Activated T-cell treated with anti-CD3 and anti-CD28 coated beads, Interleukin-2, amount 50 U/mL, for 24 hours (primary cell): ENCODE measurements around the gene TRABD.

Experiments
- DNase-seq: peaks from one replicate; pipeline ENCODE4 v3.0.0-alpha.2; 2020
- H3K27ac Mint-ChIP-seq: 2 replicates; pipeline ENCODE4 v1.8.0; 2020; ENCODE audit warnings: mild to moderate bottlenecking, mixed read lengths
- H3K27me3 Mint-ChIP-seq: 2 replicates; pipeline ENCODE4 v1.8.0; 2020; ENCODE audit warnings: mixed read lengths
- H3K36me3 Mint-ChIP-seq: 2 replicates; pipeline ENCODE4 v1.8.0; 2020; ENCODE audit warnings: low read depth, mixed read lengths
- H3K4me1 Mint-ChIP-seq: 2 replicates; pipeline ENCODE4 v1.8.0; 2020; ENCODE audit warnings: low read depth, mixed read lengths
- H3K4me3 Mint-ChIP-seq: 2 replicates; pipeline ENCODE4 v1.8.0; 2020; ENCODE audit warnings: mild to moderate bottlenecking, moderate library complexity, mixed read lengths
- H3K9me3 Mint-ChIP-seq: 2 replicates; pipeline ENCODE4 v1.8.0; 2020; ENCODE audit warnings: mixed read lengths

The TRABD gene

DNA sequence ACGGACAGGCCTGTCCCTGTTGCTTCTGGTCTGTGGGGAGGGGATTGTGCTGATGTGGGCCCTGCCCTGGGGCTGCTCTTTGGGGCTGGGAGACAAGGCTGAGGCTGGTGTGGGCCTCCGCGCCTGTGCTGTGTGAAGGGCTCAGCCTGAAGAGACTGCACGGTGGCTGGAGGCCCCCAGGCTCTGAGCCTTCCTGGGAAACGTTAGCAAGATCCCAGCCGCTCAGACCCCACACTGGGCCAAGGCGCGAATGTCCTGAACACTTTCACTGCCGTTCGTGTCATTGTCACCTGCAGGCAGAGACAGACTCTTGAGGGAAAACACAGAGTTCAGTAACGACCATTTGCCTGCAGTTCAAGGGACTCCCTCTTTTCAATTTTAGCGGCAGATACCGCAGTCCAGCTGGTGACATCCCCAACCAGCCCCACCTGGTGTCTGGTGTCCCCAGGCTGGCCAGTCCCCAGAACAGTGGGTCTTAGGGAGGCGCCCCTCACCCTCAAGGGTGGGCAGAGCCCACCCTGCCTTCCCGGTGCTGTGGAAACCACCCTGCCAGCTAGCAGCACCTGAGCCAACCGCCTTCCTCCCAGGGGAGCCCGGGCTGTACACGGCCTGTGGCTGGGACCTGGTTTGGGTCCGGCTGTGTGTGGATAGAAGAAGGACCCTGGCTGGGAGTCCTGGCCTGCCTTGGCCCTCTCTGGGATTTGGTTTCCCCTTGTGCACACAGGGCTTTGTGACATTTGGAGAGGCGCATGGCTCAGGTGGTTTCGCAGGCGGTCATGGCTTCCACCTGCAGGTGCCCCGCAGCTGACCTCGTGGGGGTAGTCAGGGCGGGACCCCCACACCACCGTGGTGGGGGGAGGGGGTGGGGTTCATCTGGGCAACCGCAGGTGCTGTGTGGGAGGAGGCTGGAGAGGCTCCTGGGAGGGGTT lies 9.5 kb upstream of the TRABD start:
- H3K4me1 Mint-ChIP-seq, result peaks cover 4% of the 10 kb centered on the region
- H3K27ac Mint-ChIP-seq, result no peak overlapping the region
- H3K4me3 Mint-ChIP-seq, result no peak overlapping the region
- DNase-seq, result no peak
- H3K36me3 Mint-ChIP-seq, result no peaks in the 10 kb centered on the region
- peaks cover 40% of the 10 kb centered on the region for H3K27me3 Mint-ChIP-seq
- no peaks in the 10 kb centered on the region for H3K9me3 Mint-ChIP-seq

DNA sequence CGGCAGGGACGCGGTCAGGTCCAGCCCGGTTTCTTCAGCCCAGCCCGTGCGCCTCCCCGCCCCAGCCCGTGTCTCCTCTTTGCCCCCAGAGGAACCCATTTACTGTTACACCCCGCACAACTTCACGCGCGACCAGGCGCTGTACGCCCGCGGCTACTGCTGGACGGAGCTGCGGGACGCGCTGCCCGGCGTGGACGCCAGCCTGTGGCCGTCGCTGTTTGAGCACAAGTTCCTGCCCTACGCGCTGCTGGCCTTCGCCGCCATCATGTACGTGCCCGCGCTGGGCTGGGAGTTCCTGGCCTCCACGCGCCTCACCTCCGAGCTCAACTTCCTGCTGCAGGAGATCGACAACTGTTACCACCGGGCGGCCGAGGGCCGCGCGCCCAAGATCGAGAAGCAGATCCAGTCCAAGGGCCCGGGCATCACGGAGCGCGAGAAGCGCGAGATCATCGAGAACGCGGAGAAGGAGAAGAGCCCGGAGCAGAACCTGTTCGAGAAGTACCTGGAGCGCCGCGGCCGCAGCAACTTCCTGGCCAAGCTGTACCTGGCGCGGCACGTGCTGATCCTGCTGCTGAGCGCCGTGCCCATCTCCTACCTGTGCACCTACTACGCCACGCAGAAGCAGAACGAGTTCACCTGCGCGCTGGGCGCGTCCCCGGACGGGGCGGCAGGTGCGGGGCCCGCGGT lies 8.7 kb upstream of the TRABD start:
- H3K27me3 Mint-ChIP-seq, result peaks cover 33% of the 10 kb centered on the region
- H3K36me3 Mint-ChIP-seq, result no peaks in the 10 kb centered on the region
- no peaks in the 10 kb centered on the region for H3K9me3 Mint-ChIP-seq
- H3K4me3 Mint-ChIP-seq, result no peak overlapping the region
- peaks cover 4% of the 10 kb centered on the region for H3K4me1 Mint-ChIP-seq
- no peak overlapping the region for H3K27ac Mint-ChIP-seq
- DNase-seq, result no peak

DNA sequence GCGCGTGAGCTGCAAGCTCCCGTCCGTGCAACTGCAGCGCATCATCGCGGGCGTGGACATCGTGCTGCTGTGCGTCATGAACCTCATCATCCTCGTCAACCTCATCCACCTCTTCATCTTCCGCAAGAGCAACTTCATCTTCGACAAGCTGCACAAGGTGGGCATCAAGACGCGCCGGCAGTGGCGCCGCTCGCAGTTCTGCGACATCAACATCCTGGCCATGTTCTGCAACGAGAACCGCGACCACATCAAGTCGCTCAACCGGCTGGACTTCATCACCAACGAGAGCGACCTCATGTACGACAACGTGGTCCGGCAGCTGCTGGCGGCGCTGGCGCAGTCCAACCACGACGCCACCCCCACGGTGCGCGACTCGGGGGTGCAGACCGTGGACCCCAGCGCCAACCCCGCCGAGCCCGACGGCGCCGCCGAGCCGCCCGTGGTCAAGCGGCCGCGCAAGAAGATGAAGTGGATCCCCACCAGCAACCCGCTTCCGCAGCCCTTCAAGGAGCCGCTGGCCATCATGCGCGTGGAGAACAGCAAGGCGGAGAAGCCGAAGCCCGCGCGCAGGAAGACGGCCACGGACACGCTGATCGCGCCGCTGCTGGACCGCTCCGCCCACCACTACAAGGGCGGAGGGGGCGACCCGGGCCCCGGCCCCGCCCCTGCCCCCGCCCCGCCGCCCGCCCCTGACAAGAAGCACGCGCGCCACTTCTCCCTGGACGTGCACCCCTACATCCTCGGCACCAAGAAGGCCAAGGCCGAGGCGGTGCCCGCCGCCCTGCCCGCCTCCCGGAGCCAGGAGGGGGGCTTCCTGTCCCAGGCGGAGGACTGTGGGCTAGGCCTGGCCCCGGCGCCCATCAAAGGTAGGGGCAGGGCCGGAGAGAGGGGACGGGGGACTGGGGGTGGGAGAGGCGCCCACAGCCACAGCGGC lies 7.9 kb upstream of the TRABD start:
- no peak overlapping the region for H3K4me3 Mint-ChIP-seq
- peaks cover 4% of the 10 kb centered on the region for H3K4me1 Mint-ChIP-seq
- no peak for DNase-seq
- H3K36me3 Mint-ChIP-seq, result no peaks in the 10 kb centered on the region
- no peaks in the 10 kb centered on the region for H3K9me3 Mint-ChIP-seq
- peaks cover 28% of the 10 kb centered on the region for H3K27me3 Mint-ChIP-seq
- no peak overlapping the region for H3K27ac Mint-ChIP-seq

DNA sequence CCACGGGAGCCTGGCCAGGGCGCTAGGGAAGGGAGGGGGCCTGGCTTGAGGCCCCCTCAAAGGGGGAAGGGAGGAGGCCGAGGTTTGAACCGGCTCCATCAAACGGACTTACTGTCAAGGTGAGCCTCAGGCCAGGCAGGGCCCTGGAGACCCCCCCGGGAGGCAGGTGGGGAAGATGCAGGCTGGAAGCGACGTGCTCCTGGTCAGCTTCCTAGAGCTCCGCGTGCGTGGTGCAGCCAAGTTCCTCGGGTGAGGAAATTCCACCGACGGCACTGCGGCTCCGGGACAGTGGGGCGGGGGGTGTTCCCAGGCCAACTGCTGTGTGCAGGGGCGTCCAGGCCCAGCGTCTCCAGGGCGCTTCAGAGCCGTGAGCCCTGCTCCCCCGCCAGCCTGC lies 7.2 kb upstream of the TRABD start:
- Mint-ChIP-seq H3K27me3 (peaks cover 21% of the 10 kb centered on the region), H3K9me3 (no peaks in the 10 kb centered on the region), H3K4me1 (peaks cover 4% of the 10 kb centered on the region), H3K36me3 (no peaks in the 10 kb centered on the region), H3K27ac (no peak overlapping the region), H3K4me3 (no peak overlapping the region)
- DNase-seq, result no peak

DNA sequence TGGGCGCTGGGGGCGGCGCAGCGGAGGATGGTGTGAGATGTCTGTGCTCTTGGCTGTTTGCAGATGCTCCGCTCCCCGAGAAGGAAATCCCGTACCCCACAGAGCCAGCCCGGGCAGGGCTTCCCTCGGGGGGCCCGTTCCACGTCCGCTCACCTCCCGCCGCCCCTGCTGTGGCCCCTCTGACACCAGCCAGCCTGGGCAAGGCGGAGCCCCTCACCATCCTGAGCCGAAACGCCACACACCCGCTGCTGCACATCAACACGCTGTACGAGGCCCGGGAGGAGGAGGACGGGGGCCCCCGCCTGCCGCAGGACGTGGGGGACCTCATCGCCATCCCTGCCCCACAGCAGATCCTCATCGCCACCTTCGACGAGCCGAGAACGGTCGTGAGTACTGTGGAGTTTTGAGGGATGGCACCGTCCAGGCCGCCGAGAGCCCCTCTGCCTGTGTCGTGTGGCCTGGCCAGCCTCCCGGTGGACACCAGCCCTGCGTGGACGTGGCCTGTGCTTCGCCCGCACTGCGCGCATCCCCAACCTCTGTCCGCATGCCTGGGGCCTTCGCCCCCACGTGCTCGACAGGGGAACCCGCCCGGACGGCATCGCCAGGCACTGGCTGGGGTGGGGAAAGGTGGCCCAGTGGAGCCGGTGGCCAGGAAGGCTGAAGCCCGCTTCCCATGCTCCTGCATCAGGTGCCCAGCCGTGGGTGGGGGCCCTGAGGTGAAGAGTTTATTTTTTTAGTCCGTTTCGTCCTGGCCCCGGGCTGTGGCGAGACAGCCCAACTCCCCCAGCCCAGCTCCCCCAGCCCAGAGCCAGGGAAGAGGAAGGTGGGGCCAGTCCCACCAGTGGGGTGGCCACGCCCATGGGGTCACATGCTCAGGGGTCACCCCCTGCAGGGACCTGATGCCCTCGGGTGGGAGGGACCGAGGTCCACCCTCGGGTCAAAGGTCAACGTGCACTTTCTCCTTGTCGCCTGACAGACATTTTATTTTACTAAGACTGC lies 6.5 kb upstream of the TRABD start:
- Mint-ChIP-seq H3K27me3 (peaks cover 16% of the 10 kb centered on the region), H3K36me3 (no peaks in the 10 kb centered on the region), H3K4me3 (no peak overlapping the region)

DNA sequence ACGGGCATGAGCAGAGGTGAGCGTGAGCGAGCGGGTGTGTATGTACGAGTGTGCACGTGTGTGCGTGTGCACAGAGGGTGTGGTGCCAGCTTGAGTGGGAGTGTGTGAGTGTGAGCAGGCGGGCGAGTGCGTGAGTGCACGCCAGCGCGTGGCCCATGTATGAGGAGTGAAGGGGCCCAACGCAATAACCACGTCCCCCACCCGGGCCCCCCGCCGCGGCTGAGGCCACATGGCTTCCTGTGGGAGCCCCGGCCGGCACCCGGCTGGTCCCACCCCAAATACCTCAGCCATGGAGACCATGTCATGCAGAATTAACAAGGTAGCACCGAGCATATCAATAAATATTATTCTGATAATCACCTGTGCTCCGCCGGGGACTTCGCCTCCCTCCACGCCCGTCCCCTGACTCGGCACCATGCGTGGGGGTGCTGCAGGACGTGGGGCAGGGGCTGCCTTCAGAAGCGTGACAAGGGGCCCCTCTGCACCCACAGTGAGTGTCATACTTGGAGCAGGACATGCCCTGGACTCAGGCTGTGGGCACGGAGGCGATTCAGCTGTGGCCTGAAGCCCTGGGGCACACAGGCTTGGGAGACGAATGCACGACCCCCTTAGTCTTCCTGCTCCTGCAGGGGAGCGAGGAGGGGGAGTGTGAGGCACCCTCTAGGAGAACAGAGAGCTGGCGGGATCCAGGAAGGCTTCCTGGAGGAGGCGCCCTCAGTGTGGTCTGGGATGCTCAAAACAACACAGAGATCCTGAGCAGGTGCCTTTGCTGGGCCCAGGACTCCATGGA lies 5.6 kb upstream of the TRABD start:
- Mint-ChIP-seq H3K4me1 (peaks cover 7% of the 10 kb centered on the region), H3K9me3 (no peaks in the 10 kb centered on the region), H3K27me3 (peaks cover 15% of the 10 kb centered on the region), H3K36me3 (no peaks in the 10 kb centered on the region), H3K27ac (no peak overlapping the region), H3K4me3 (no peak overlapping the region)
- no peak for DNase-seq

More for the DNA sequence above, 6.5 kb upstream of the TRABD start:
- no peak for DNase-seq
- no peak overlapping the region for H3K27ac Mint-ChIP-seq
- peaks cover 4% of the 10 kb centered on the region for H3K4me1 Mint-ChIP-seq
- no peaks in the 10 kb centered on the region for H3K9me3 Mint-ChIP-seq

DNA sequence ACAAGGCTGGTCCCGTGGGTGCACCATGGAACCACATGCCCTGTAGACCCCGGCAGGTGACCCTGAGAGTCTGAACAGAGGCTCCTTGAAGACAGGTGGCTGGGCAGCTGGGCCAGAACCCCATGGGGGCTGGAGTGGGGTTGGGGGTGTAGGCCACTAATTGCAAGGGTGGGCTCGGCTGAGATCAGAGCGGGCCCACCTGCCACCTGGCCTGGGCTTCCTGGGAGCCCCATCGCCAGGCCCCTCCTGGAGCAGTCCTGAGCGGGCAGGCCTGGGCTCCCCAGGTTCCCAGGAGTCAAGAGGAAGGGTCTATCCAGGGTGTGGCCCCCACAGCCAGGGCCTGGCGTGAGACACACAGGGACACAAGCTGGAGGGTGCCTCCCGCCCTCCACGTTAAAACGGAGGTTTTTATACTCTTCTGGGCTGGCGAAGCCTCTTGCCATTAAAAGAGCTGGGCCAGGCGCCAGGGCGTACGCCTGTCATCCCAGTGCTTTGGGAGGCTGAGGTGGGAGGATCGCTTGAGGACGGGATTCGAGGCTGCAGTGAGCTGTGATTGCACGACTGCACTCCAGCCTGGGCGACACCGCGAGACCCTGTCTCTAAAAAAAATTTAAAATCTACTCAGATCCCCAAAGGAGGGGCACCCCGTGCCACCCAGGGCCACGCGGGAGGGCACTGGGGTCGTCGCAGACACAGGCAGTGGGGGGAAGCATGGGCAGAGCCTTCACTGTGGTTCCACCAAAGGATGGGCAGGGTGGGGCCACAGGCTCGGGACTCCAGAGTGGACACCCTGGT lies 4.8 kb upstream of the TRABD start:
- Mint-ChIP-seq H3K27me3 (peaks cover 15% of the 10 kb centered on the region), H3K4me3 (no peak overlapping the region), H3K36me3 (no peaks in the 10 kb centered on the region), H3K27ac (no peak overlapping the region), H3K9me3 (no peaks in the 10 kb centered on the region), H3K4me1 (peaks cover 10% of the 10 kb centered on the region)
- DNase-seq, result no peak

DNA sequence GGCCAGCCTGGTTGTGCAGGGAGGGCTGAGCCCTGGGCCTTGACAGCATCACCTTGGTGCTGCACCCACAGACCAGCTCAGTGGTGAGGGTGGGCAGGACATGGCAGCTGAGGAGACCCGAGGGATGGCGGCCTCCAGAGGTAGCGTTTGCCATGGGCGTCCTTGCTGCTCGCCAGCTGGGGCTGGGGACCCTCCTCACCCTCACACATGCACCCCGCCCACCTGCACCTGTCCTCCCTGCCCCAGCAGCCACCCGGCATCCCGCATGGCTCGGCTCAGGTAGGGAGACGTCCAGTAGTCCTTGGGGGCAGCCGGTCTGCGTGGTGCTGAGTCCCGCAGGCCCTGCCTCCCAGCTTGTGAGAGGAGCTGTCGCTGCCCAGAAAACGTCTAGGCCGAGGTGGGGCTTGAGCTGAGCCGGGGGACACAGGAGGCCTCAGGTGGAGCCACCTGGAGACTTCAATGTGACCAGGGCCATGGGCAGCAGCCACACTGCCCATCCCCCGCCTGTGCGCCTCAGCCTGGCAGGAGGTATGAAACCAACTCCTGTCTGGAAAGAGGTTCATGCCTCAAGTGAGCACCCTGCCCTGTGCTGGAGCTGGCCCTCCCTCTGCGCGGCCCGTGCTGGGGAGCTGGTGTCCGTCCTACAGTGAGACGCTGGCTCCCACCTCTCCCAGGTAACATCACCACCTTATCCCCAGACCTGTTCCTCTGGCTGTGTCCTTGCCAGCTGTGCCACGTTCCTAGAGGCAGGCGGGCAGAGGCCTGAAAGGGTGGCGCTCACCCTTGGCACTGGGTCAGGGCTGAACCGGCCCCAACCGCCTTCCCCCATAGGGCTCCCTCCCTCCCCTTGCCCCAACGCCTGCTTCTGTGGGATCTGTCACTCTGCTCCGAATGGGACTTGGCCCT lies 3.3 kb upstream of the TRABD start:
- H3K27me3 Mint-ChIP-seq, result peaks cover 10% of the 10 kb centered on the region

DNA sequence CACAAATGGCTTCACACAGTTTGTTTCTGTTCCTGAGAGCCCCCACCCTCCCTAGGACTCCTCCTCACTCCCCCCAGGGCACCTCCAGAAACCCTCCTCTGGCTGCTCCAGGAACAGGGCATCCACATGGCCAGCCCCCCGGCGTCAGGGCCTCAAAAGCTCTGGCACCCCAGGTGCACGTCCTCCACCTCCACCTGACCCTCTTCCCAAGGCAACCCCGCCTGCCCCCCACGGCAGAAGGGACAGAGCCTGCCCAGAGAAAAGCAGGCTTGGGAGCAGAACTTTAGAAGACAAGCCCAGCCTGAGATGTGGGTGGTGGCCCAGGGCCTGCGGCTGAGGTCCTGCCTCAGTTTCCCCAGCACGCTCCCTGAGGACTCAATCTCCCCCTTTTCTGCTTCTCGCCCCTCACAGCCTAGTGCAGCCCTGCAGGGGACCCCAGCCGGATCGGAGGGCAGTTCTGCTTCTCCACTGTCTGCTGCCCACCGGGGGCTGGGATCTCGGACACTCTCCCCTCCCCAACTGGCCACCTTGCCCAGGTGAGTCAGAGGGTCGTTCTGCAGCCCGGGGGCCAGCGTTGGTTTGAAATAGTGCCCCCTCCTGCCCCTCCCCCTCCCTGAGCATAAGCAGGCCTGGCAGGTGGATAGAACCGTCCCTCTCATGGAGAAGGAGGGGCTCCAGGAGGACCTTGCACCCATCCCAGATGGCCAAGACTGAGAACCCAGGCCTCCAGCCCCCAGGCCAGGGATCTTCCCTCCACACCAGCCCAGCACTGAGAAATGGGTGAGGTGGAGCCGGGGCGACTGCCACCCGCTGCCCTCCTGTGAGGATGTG lies 2.4 kb upstream of the TRABD start:
- H3K36me3 Mint-ChIP-seq, result peaks cover 13% of the 10 kb centered on the region
- no peak for DNase-seq
- H3K27me3 Mint-ChIP-seq, result peaks cover 7% of the 10 kb centered on the region
- H3K27ac Mint-ChIP-seq, result no peak overlapping the region
- H3K4me1 Mint-ChIP-seq, result peaks cover 22% of the 10 kb centered on the region
- H3K9me3 Mint-ChIP-seq, result no peaks in the 10 kb centered on the region
- H3K4me3 Mint-ChIP-seq, result no peak overlapping the region

More for the DNA sequence above, 3.3 kb upstream of the TRABD start:
- Mint-ChIP-seq H3K36me3 (peaks cover 8% of the 10 kb centered on the region), H3K4me3 (no peak overlapping the region), H3K4me1 (peaks cover 15% of the 10 kb centered on the region), H3K27ac (no peak overlapping the region), H3K9me3 (no peaks in the 10 kb centered on the region)
- no peak for DNase-seq

DNA sequence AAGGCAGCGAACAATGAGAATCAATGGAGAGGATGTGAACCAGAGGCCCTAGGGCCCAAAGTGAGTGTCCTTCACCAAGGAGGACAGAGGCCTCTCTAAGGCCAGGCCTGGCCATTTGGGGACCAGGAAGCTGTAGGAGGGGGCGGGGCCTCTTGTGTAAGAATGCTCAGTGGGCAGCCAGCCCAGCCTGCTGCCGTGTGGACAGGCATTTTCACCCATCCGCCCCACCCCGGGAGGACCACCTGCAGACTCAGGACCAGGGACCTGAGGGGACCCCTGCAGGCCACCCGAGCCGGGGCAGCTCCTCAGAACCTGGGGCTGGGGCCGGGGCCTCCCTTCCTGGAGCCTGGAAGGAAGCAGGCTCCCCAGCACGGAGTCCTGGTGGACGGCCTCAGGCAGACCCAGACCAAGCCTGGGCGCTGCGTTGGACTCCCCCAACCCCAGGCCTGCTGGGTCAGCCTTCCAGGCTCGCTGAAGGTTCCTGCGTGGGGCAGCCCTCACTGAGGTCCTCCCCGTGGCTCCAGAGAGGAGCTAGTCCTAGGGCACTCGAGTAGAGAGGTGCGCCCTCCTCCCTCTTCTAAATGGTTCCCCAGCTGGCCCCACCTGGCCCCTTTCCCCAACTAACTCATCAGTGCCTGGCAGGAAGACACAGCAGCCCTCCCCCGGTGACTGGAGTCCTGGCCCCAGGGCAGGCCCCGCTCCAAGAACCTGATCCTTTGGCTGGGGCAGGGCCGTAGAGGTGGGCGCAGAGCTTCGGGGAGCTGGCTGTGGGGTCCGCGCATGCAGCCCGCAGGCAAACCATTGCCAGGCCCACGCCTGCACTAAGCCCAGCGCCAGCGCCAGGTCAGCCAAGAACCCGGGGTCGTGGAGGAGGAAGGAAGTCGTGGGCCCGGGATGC lies 1.5 kb upstream of the TRABD start:
- H3K36me3 Mint-ChIP-seq, result peaks cover 18% of the 10 kb centered on the region
- peaks cover 31% of the 10 kb centered on the region for H3K4me1 Mint-ChIP-seq
- no peak for DNase-seq
- peaks cover 7% of the 10 kb centered on the region for H3K27me3 Mint-ChIP-seq
- no peak overlapping the region for H3K27ac Mint-ChIP-seq
- no peaks in the 10 kb centered on the region for H3K9me3 Mint-ChIP-seq
- H3K4me3 Mint-ChIP-seq, result peak overlapping the region; percentile 76
